ENCODE results near the gene CAMTA1.
A peak's percentile ranks its signal among the peaks of the same experiment; 100 is the strongest.

Gene CAMTA1

DNA sequence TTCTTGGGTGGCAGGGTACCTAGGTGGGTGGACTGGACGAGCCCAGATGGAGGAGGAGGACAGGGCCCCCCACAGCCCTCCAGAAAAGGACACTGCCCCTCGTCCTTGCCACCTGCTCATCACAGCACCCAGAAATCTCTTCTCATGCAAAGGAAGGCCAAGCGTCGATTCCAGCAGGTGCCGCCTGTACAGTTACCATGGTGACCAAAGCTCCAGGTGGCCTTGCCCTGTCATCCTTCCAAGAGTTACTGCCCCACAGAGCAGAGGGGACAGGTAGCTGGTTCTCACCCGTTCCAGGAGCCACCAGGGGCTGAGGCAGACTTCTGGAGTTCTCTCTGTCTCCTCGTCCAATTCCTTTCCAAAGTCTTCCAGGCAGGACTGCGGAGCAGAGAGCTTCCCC is 865.9 kb downstream of the CAMTA1 start:
- no peak for DNase-seq (ENCODE audit: low read depth in 3 of 3)

DNA sequence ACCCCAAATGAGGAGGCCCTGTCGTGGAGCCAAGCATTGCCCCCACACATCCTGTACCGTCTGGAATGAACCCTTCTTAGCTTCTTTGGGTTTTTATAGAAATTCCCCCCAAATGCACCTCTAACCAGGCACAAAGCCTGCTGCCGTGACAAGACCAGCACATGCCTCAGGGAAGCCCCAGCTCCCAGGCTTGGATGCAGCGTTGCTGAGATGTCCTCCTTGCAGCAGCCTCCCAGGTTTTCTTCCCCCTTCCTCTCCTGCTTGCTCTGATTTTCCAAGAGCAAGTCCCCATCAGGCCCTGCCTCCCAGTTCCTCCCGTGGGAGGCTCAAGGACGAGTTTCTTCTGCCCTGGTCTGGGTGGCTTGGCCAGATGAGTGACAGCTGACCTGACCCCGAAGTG is 866.8 kb downstream of the CAMTA1 start:
- no peak for DNase-seq (ENCODE audit: low read depth in 3 of 3)

DNA sequence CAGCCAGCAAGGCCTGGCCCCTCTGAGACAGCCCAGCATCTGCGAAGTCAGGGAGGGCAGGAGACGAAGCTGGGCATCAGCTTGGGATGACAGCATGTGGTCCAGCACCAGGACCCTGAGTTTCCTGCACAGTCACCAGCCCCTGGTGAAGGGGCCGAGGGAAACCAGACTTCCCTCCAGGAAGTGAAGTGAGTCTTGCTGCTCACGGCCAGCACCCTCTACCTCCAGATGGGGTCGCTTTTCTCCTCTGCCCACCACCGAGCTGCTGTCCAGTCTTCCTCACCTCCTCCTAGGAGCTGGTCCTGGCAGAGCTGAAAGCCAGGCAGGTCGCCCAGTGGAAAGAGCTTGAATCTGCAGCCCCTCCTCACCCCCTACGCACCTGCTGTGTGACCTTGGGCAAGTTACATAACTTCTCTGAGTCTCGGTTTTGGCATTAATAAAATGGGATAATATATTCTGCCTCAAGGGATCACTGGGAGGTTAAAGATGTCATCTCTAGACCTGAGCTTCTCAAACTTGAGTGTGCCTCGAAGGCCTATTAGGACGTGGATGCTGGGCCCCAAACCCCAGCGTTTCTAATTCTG is 867.4 kb downstream of the CAMTA1 start:
- no peak for DNase-seq (ENCODE audit: low read depth in 3 of 3)

DNA sequence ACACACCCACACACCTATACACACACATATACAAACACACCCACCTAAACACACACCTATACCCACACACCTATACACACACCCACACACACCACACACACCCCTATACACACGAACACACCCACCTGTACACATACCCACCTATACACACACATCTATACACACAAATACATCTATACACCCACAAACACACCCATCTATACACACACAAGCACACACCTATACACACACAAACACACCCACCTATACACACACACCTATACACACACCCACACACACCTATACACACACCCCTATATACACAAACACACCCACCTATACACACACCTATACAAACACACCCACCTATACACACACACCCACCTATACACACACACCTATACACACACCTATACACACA is 869.5 kb downstream of the CAMTA1 start:
- no peak for DNase-seq (ENCODE audit: low read depth in 3 of 3)

DNA sequence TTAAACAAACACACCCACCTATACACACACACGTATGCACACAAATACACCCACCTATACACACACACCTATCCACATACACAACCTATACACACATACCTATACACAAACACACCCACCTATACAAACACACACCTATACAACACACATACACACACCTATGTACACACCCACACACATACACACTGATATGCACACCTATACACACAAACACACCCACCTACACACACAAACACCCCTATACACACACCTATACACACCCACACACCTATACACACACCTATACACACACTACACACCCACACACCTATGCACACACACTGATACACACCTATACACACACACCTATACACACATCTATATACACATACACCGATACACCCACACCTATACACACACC is 870.1 kb downstream of the CAMTA1 start:
- DNase-seq (ENCODE audit: low read depth in 3 of 3): no peak

DNA sequence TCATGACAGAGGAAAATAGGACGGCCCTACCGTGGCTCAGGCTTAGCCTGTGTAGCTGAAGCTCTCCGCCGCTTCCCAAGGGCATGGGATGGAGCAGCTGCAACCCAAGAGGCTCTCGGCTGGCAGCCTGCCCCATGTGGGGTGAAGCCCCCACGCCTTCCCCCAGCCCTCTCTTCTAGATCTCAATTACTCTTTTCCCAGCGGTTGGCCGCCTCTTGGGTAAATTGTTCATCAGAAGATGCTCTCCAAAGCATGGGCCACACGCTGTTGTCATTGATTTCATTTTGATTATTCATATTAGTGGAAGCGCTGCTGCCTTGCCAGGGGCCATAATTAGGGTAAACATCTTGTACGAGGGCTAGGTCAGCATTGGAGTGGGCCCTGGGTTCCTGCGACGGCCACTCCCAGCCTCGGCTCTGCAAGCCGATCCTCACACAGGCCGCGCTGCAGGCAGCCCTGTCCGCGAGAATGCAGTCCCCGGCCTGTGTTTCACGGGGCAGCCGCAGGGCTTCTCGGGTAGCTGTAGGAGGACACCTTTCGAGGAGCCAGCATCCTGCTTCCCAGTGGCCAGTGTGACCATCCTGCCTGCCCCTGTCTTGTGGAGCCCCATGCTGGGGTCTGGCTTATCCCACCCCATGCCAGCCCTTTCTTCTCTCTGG is 871.4 kb downstream of the CAMTA1 start:
- DNase-seq (ENCODE audit: low read depth in 3 of 3): no peak

DNA sequence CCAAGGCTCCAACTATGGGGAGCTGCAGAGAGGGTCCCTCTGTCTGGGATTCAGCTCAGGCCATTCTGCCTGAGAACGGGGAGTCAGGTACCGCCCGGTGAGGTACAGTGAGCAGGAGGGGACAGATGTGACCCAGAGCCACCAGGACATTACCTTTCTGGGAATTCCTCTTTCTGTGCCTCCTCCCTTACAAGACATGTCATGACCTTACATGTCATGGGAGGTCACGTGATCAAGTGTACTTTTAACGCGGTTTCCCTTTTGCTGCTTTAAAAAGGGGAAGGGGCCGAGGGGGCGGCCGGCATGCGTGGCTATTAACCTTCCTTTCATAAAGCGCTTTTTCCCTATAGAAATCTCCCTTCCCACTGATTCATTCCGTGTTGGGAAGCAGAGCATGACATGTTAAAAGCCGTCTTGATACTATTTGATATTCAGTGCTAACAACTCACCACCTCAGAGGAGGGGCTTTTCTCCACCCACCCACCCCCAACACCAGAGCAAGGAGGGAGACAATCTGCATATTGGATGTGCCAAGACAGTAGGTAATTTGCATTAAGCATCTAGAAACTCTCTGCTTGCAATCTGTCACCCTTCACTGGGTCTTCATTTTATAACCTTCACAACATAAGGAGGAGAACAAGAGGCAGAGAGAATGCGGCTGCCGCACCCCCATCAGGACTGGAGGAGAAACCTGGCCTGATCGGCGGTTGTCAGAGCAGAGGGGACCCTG is 872.2 kb downstream of the CAMTA1 start:
- no peak for DNase-seq (ENCODE audit: low read depth in 3 of 3)

DNA sequence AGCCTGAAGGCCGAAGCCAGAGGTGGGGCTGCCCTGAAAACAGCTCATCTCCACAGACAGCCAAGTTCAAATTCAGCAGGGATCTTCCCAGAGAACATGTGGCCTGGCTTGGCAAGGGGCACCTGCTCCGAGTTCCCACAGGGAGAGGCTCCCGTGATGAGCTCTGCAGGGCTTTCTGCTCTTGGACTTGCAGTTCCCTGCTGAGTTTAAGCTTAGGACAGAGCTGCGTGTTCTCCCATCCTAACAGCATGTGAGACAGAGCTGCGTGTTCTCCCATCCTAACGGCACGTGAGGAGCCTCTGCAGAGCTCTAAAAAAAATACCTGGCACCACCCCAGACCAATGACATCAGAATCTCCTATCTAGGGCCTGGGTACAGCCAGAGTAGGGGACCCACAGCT is 872.8 kb downstream of the CAMTA1 start:
- DNase-seq (ENCODE audit: low read depth in 3 of 3): no peak

DNA sequence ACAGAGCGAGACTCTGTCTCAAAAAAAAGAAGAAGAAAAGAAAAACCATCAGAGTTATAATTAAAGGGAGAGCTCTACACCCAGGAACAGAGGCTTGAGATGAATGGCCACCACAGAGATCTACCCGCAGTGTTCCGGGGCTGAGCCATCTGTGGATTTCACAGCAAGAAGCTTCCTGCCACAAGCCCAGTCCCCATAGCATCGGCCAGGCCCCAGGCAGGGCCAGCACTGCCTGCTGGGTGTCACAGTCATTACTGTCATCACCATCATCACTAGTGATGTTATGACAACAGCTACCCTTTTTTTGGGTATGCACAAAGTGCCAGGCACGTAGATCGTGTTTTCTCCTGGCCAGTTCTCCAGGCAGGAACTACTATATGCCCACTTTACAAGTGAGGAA is 874.3 kb downstream of the CAMTA1 start:
- no peak for DNase-seq (ENCODE audit: low read depth in 3 of 3)

DNA sequence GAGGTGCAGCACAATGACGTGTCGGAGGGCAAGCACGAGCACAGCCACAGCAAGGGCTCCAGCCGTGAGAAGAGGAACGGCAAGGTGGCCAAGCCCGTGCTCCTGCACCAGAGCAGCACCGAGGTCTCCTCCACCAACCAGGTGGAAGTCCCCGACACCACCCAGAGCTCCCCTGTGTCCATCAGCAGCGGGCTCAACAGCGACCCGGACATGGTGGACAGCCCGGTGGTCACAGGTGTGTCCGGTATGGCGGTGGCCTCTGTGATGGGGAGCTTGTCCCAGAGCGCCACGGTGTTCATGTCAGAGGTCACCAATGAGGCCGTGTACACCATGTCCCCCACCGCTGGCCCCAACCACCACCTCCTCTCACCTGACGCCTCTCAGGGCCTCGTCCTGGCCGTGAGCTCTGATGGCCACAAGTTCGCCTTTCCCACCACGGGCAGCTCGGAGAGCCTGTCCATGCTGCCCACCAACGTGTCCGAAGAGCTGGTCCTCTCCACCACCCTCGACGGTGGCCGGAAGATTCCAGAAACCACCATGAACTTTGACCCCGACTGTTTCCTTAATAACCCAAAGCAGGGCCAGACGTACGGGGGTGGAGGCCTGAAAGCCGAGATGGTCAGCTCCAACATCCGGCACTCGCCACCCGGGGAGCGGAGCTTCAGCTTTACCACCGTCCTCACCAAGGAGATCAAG is 878.3 kb downstream of the CAMTA1 start:
- no peak for DNase-seq (ENCODE audit: low read depth in 3 of 3)

DNA sequence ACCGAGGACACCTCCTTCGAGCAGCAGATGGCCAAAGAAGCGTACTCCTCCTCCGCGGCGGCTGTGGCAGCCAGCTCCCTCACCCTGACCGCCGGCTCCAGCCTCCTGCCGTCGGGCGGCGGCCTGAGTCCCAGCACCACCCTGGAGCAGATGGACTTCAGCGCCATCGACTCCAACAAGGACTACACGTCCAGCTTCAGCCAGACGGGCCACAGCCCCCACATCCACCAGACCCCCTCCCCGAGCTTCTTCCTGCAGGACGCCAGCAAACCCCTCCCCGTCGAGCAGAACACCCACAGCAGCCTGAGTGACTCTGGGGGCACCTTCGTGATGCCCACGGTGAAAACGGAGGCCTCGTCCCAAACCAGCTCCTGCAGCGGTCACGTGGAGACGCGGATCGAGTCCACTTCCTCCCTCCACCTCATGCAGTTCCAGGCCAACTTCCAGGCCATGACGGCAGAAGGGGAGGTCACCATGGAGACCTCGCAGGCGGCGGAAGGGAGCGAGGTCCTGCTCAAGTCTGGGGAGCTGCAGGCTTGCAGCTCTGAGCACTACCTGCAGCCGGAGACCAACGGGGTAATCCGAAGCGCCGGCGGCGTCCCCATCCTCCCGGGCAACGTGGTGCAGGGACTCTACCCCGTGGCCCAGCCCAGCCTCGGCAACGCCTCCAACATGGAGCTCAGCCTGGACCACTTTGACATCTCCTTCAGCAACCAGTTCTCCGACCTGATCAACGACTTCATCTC is 879.1 kb downstream of the CAMTA1 start:
- DNase-seq (ENCODE audit: low read depth in 3 of 3): no peak

DNA sequence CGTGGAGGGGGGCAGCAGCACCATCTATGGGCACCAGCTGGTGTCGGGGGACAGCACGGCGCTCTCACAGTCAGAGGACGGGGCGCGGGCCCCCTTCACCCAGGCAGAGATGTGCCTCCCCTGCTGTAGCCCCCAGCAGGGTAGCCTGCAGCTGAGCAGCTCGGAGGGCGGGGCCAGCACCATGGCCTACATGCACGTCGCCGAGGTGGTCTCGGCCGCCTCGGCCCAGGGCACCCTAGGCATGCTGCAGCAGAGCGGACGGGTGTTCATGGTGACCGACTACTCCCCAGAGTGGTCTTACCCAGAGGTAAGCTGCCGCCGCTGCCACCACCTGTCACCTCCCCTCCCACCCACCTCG is 879.6 kb downstream of the CAMTA1 start:
- DNase-seq (ENCODE audit: low read depth in 3 of 3): no peak

DNA sequence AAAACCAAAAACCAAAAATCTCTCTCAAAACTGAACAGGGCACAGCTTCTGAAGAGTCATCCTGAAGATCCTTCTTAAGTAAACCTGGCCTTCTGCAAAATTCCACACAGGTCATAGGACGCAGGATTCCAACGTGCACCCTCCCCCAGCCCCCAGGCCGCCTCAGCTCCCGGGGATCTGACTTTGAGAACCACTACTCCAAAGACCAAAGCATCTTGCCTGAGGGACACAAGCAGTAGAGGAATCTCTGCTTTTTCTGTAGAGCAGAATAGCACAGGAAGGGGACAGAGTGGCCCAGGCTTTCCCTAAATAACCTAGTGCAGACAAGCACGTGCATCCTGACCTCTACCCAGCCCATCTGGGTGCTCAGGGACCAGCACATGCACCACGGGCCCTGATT is 881.0 kb downstream of the CAMTA1 start:
- no peak for DNase-seq (ENCODE audit: low read depth in 3 of 3)

DNA sequence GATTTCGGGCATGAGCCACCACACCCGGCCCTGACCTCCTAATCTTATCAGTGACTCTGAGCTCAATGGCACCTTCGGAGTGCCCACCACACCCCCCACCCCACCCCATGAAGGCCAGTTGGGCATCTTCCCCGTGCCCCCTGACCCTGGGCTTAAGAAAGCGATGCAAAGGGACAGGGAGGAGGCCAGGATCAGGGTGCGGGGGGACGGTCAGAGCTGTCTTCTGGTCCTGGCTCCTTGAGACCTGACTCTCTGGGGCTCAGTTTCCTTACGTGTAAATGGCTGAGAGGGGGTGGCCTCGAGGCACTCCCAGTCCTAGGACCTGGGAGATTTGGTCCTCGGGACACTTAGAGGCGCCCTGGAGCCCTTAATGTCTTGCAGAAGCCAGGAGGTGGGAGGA is 881.9 kb downstream of the CAMTA1 start:
- no peak for DNase-seq (ENCODE audit: low read depth in 3 of 3)

DNA sequence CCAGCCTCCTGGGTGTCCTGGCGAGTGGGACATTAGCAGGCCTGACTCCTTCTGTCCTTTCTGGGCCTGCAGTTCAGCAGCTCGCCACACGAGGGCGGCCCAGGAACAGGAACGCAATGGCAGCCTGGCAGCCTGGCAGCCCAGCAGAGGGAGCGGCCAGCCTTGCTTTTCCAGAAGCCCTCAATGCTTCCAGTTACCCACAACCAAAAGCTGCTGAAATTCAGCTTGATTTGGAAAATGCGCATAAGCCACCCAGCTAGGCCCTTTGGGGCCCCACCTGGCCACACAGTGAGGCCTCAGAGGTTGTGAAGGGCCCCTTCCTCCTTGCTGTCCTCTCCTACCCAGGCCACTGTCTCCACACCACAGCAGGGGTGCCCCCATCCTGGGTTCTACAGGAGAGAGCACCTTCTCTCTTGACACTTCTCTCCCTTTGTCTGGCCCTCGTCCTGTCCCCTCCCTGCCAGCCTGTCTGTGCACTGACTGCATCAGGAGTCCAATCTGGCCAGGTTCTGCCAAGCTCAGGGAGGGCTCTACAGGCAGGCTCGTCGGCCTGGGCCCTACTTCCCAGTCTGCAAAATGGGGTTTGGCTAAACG is 882.5 kb downstream of the CAMTA1 start:
- DNase-seq (ENCODE audit: low read depth in 3 of 3): peak; percentile 71 to 82 (median 77)

DNA sequence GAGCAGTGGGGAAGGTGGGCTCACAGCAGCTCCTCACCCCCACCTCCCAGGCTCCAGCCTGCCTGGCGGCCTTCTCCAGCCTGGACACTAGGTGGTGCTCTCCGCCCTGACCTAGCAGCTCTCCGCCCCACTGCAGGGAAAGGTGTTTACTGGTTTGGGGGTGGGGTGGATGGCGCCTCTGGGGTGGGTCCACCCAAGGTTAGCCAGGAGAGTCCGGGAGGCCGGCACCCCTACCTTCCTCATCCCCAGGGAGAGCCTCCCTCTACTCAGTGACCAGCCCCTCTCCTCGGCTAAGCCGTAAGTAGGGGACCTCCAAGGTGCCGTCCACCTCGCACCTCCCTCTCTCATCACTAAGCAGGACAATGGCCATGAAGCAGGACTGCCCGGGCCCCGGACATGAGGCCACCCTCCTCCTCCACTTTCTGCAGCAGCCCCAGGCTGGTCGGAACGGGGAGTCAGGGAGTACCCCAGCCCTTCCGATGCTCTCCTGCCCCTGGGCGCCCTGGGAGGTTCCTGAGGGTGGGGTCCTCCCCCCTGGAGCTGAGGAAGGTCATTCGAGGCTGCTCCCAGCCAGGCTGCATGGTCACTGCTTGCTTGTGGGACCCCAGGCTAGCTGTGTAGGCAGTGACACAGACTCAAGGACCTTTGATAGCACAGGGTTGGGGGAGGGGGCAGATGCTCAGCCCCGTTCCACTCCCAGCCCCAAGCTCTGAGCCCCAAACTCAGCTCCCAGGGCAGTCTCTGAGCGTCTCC is 884.5 kb downstream of the CAMTA1 start:
- peak; percentile 26 to 29 (median 28) for DNase-seq (ENCODE audit: low read depth in 3 of 3)

DNA sequence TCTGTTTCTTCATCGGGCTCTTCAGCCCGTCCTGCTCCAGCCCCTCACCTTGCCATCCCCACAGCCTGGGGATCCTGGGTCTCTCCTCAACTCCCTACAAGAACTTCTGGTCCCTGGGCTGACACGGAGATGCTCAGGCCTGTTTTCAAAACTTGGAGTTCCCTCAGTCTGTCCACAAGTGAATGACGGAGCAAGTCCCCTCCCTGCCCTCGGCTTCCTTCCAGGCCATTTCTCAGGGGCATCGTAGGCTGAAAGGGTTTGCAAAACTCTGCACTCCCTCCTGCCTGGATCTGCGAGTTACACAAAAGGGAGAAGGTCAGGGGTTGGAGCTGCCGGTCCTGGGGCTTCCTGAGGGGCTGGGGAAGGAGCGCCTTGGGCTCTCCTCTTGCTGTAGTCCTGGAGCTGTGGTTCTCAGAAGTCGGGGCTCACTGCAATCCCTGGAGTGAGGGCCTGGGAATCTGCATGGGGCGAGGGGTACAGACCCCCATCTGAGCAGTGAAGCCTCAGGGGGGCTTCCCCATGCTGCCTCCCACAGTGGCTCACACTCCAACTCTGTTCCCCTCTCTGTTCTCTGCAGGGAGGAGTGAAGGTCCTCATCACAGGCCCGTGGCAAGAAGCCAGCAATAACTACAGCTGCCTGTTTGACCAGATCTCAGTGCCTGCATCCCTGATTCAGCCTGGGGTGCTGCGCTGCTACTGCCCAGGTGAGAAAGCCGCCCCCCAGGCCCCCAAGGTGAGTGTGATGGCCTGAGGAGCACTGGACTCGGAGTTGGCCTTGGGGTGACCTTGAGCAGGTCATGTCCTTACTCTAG is 885.3 kb downstream of the CAMTA1 start:
- no peak for DNase-seq (ENCODE audit: low read depth in 3 of 3)

DNA sequence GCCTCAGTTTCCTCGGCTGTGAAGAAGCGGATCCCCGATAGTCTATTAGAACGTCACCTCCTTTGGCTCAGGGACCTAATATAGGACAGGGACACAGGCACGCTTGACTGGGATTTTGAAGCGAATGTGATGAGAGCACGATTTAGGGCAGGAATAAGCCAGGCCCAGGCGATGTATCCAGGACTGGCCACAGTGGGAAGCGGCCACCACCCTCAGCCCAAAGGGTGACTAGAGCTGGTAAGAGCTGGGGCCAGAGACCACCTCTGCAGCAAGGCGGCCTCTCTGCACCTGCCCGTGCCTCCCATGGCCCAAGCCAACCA is 885.9 kb downstream of the CAMTA1 start:
- DNase-seq (ENCODE audit: low read depth in 3 of 3): no peak

DNA sequence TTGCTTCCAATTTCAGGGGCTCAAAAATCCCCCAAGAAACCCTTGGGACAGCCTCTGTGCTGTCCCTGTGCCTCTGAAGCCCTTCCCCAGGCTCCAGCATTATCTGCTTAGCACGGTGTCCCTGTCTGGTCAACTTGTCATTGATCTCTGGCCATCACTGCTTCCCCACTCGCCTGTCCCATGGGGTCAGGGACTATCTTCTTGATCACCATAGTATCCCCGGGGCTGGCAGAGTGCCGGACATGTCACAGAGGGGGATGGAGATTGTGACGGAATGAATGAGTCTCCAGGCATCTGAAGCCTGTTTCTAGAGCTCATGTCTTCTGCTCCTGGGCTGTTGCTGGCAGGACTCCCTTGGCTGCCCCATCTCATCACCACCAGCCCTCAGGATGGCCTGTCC is 886.4 kb downstream of the CAMTA1 start:
- DNase-seq (ENCODE audit: low read depth in 3 of 3): no peak

DNA sequence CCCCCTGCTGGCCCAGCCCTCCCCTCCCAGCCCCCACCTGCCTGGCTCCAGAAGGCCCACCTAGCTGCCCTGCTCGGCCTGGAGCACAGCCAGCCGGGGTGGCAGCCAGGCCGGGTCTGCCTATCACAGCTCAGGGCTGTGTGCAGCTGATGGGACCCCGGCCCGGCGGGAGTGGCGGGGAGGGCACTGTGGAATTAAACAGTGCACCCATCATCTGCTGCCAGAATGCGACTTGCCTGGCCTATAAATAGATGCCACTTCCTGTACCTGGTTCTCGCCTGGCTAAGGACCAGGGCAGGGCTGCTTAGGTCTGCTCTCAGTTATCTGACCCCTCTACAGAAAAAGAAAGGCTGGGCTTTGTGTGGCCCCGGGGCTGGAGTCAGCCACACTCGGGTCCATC is 887.6 kb downstream of the CAMTA1 start:
- no peak for DNase-seq (ENCODE audit: low read depth in 3 of 3)

All from stimulated activated CD4-positive, alpha-beta T cell treated with anti-CD3 and anti-CD28 coated beads, TNF-alpha, amount 100 ng/mL, for 4 hours (primary cell).